Astrocyte (in vitro differentiated cells and primary cell): ENCODE results near the gene TMEM273.

Experiments used
- CTCF ChIP-seq: IDR thresholded peaks from 2 replicates; pipeline ENCODE4 v1.5.1; 2011; ENCODE audit warnings: low read depth, mild to moderate bottlenecking, inconsistent platforms, low read length, moderate library complexity; ENCODE audit not compliant: insufficient read depth
- EZH2 ChIP-seq: IDR thresholded peaks from 2 replicates; pipeline ENCODE4 v1.6.1; 2012; ENCODE audit warnings: mild to moderate bottlenecking, low read length, inconsistent platforms; ENCODE audit not compliant: insufficient read depth

- TF ChIP-seq CTCF (no peak), EZH2 (no peak)
These were observed 31.8 kb upstream of the TMEM273 start for GRCh38 chr10:49220031-49220430.
